22Rv1 (cell line): ENCODE measurements around the gene TBC1D22A.

Source experiments
- H3K27ac ChIP-seq: fragments of 450-650 bp; 2 replicates; pipeline ENCODE4 v1.5.1; 2017
- ZFX ChIP-seq: fragments of 450-650 bp; IDR thresholded peaks from 2 replicates; pipeline ENCODE4 v1.6.1; 2017; ENCODE audit warnings: antibody characterized with exemption, borderline replicate concordance
- TF ChIP-seq, protein P1 (sequence below): fragments of 450-650 bp; IDR thresholded peaks from 2 replicates; pipeline ENCODE4 v1.5.1; 2017; ENCODE audit warnings: mild to moderate bottlenecking

Gene TBC1D22A

DNA sequence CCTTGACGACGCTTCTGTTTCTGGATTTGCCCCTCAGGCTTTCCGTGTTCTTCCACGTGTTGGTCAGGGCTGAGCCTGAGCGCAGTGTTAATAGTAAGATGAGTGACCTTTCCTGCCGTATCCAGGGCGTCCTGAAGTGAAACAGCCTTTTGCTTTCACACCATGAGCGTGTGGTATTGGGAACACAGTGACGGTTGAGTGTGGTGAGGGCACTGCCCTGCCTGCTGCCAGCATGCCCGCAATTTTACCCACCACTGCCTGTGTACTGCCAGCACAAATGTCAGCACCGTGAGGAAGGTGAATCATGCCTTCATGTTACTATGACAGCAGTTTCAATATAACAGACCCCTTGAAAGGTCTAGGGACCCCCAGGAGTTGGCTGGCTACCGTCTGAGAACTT lies 217.1 kb downstream of the TBC1D22A start:
- H3K27ac ChIP-seq = no peak overlapping the region
- no peak for TF ChIP-seq ZFX
- TF ChIP-seq, protein P1, sequence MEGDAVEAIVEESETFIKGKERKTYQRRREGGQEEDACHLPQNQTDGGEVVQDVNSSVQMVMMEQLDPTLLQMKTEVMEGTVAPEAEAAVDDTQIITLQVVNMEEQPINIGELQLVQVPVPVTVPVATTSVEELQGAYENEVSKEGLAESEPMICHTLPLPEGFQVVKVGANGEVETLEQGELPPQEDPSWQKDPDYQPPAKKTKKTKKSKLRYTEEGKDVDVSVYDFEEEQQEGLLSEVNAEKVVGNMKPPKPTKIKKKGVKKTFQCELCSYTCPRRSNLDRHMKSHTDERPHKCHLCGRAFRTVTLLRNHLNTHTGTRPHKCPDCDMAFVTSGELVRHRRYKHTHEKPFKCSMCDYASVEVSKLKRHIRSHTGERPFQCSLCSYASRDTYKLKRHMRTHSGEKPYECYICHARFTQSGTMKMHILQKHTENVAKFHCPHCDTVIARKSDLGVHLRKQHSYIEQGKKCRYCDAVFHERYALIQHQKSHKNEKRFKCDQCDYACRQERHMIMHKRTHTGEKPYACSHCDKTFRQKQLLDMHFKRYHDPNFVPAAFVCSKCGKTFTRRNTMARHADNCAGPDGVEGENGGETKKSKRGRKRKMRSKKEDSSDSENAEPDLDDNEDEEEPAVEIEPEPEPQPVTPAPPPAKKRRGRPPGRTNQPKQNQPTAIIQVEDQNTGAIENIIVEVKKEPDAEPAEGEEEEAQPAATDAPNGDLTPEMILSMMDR = no peak

DNA sequence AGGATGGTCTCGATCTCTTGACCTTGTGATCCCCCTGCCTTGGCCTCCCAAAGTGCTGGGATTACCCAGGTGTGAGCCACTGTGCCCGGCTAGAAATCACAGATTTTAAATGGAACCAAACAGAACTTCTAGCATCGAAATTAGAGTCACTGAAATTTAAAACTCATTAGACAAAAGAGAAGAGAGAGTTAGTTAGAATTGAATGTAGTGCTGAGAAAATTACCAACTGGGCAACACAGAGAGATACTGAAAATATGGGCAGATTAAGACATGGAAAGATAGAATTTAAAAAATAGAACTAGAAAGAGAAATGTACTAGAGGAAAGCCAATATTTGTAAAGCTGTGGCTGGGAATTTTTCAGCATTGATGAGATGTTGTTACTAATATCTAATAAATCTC lies 217.9 kb downstream of the TBC1D22A start:
- H3K27ac ChIP-seq = no peak overlapping the region
- TF ChIP-seq ZFX = no peak

DNA sequence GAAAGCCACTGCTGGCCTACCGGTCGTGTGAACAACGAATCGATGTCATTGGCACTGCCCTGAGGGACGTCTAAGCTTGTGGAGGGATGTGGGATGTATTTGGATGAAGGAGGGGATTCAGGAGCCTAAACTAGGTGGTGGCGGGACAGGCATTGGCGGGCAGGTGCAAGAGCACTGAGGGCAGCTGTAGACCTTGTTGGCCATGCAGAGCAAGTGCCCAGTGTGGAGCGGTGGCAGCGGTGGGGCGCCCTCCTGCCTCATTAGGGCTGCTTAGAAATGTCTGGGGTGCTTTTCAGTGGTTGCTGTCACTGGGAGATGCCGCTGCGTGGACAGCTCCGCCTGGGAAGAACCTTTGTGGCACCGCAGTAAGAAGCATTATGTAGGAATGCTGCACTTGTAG lies 220.2 kb downstream of the TBC1D22A start:
- TF ChIP-seq ZFX = no peak
- TF ChIP-seq, protein P1 = no peak
- no peak overlapping the region for H3K27ac ChIP-seq

DNA sequence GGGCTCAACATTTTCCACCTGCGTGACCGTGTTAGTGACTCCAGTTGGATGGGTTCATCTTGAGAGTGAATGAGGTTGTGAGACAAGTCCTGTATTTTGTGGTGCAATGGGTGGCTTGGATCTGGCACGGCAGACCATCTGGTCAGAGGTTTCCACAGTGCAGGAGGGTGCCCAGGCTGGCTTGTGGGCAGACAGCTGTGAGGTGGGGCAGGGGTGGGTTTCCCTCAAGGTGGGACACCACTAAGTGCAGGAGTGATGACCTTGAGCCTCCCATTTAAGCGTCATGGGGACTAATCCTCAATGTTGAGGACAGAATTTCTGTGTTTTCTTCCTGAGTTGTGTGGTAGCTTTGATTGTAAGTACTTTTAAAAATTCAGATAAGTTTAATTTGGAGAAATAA lies 220.6 kb downstream of the TBC1D22A start:
- TF ChIP-seq, protein P1 = no peak
- TF ChIP-seq ZFX = no peak
- no peak overlapping the region for H3K27ac ChIP-seq

DNA sequence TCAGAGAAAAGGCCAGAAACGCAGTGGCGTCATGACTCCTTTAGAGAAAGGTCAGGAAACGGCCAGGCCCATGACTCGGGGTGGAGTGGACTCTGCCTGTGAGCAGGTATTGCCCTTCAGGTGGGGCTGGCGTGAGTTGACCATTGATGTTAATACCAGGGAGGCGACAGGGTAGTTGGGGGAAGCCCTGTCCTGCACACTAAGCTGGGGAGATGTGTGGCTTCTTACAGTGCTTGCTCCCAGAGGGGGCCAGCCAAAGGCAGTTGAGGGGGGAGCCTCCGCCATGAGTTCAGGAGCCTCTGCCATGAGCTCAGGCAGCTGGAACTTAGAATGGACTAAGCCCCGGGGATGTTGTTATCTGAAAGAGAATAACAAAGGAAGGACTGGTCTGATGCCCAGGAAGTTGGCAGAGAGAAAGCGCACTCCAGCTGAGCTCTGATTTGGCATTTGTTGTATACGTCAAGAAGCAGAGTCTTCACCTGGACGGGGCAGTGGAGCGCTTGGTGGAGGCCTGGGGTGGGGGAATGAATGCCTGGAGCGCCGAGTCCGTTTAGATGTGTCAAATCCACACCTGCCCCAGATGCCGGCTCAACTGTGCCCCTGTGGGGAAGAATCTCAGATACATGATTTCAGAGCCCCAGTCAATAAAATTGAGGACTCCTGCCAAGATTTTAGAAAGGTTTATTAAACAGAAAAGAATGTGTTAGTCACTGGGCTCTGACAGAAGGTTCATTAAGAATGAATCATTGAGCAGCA lies 222.5 kb downstream of the TBC1D22A start:
- TF ChIP-seq, protein P1 = no peak
- TF ChIP-seq ZFX = no peak
- no peak overlapping the region for H3K27ac ChIP-seq

DNA sequence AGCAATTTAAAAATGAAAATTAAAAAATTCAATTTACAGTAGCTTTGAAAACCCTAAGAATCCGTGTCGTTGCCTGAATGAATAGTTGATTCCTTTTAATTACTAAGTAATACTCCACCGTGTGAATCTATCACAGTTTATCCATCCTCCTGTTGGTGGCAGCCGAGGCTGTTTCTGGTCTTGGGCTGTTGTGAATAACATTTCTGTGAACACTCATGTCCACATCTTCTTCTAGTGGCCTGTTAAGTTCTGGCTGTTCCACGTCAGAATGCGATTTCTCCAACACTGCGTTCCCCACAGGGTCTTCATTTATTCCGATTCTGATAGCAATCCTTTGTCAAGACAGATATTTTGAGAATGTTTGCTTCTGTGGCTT lies 223.0 kb downstream of the TBC1D22A start:
- TF ChIP-seq, protein P1 = no peak
- no peak for TF ChIP-seq ZFX
- no peak overlapping the region for H3K27ac ChIP-seq

DNA sequence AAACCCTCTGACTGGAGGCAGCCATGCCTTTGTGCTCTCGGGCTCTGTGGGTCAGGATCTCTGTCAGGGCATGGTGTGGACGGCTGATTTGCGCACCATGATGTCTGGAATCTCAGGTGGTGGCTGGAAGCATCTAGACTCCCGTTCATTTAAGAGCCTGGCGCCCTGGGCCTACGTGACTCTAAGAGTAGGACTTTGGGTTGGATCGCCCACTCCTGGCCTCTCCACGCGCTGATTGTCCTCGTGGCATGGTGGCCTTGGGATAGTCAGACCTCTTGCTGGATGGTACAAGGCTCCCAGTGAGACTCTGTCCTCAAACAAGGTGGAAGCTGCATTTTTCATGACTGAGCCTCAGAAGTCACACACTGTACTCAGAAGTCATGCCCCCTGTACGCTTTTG lies 224.3 kb downstream of the TBC1D22A start:
- no peak for TF ChIP-seq ZFX
- TF ChIP-seq, protein P1 = no peak
- no peak overlapping the region for H3K27ac ChIP-seq
